Panc1 (cell line): ENCODE data around the gene G0S2. TPM values are rescaled to one million over a fixed set of nuclear protein-coding genes. Genes with fewer than 3 reads are reported as not detected.

Experiments used
- ATAC-seq: fragments of 200-7000 bp; cut with Tn5 transposase; 2 replicates; pipeline ENCODE4 v1.9.1; 2020; ENCODE audit warnings: mild to moderate bottlenecking, moderate library complexity
- BruUV-seq: library from RNA; stranded (reverse); fragments of 400-500 nt; replicated peaks from 2 replicates; lab custom pipeline; 2021; lab: Mats Ljungman, UMichigan
- CTCF ChIA-PET: fragments of 300-600 bp; sonication (Branson Sonifier 250); formaldehyde crosslinking; loops from one replicate; lab custom pipeline; 2022; ENCODE audit warnings: antibody characterized with exemption; lab: Charles Lee
- POLR2A ChIA-PET: fragments of 300-600 bp; sonication (Branson Sonifier 250); formaldehyde crosslinking; loops from one replicate; lab custom pipeline; 2022; ENCODE audit warnings: antibody characterized with exemption; lab: Charles Lee
- DNase-seq: peaks from one replicate; pipeline ENCODE4 v3.0.0-alpha.2; 2010; ENCODE audit warnings: low read depth, low spot score
- H3K27ac ChIP-seq: 2 replicates; pipeline ENCODE4 v1.5.1; 2011; ENCODE audit warnings: mild to moderate bottlenecking, low read length, inconsistent platforms
- H3K27me3 ChIP-seq: fragments of 200-500 bp; sonication (Bioruptor generic); 2 replicates; pipeline ENCODE4 v1.6.0; 2014; ENCODE audit warnings: low read length, inconsistent platforms; ENCODE audit not compliant: control insufficient read depth, insufficient read depth
- H3K36me3 ChIP-seq: fragments of 200-500 bp; sonication (Bioruptor generic); 2 replicates; pipeline ENCODE4 v1.5.1; 2014; ENCODE audit warnings: inconsistent platforms, mild to moderate bottlenecking, low read length, moderate library complexity; ENCODE audit not compliant: control insufficient read depth, insufficient read depth
- H3K4me1 ChIP-seq: 2 replicates; pipeline ENCODE4 v1.5.1; 2011; ENCODE audit warnings: inconsistent platforms, mild to moderate bottlenecking, low read length, moderate library complexity; ENCODE audit not compliant: control insufficient read depth, insufficient read depth
- H3K4me3 ChIP-seq, 2 experiments: 2 replicates each; pipeline ENCODE4 v1.5.1; 2011 to 2012; ENCODE audit warnings: low read depth in 2 of 2, low read length in 2 of 2, mild to moderate bottlenecking in 2 of 2, inconsistent platforms in 1 of 2, moderate library complexity in 1 of 2
- H3K9me3 ChIP-seq: fragments of 200-500 bp; sonication (Bioruptor generic); 2 replicates; pipeline ENCODE4 v1.5.1; 2014; ENCODE audit warnings: low read depth, mild to moderate bottlenecking, inconsistent platforms, low read length, moderate library complexity; ENCODE audit not compliant: control insufficient read depth, insufficient read depth
- CTCF ChIP-seq: fragments of 450-650 bp; IDR thresholded peaks from 2 replicates; pipeline ENCODE4 v1.5.1; 2017; ENCODE audit warnings: mild to moderate bottlenecking
- POLR2AphosphoS5 ChIP-seq: IDR thresholded peaks from 2 replicates; pipeline ENCODE4 v1.6.1; 2012; ENCODE audit warnings: mild to moderate bottlenecking, low read depth, low read length, moderate library complexity
- REST ChIP-seq, 2 experiments: IDR thresholded peaks; 2 replicates each; pipeline ENCODE4 v1.6.1; 2011 to 2012; ENCODE audit warnings: low read depth in 2 of 2, control low read depth in 1 of 2, low read length in 1 of 2, mild to moderate bottlenecking in 1 of 2, moderate library complexity in 1 of 2; ENCODE audit not compliant: insufficient read depth in 1 of 2
- SIN3A ChIP-seq: IDR thresholded peaks from 2 replicates; pipeline ENCODE4 v1.6.1; 2012; ENCODE audit warnings: low read depth, mild to moderate bottlenecking, low read length, moderate library complexity, borderline replicate concordance; ENCODE audit not compliant: insufficient read depth
- TCF7L2 ChIP-seq: IDR thresholded peaks from 2 replicates; pipeline ENCODE4 v1.6.1; 2011; ENCODE audit warnings: mild to moderate bottlenecking, low read depth, low read length, inconsistent platforms
- in situ Hi-C: cut with HindIII; loops from 2 replicates; pipeline ENCODE4 v1.10.0; 2016; ENCODE audit warnings: low sequenced_read_pairs, low pct_unique_long_range_greater_than_20kb
- intact Hi-C: fragments of 100-400 bp; cut with micrococcal nuclease; formaldehyde crosslinking; loops from one replicate; pipeline ENCODE4 v1.10.0; 2022; ENCODE audit not compliant: unreplicated experiment
- total RNA-seq: library from RNA; stranded (reverse); gene quantifications from one replicate; pipeline ENCODE4 v1.2.1, GENCODE V29; 2021; ENCODE audit not compliant: unreplicated experiment

The G0S2 gene
- total RNA-seq, 1 experiment from 2014 or later: 2.5 TPM

- ATAC-seq (no peak), DNase-seq (no peak)
- H3K27ac ChIP-seq: no peak overlapping the region
- in situ Hi-C loops: no loop called here
- H3K9me3 ChIP-seq: no peaks in the 10 kb centered on the region
- POLR2A ChIA-PET: interaction anchor here (0.6 kb wide), 1 partner anchor 467 kb away, joined by 4 read pairs; no protein-coding TSS in a partner anchor
- no peaks in the 10 kb centered on the region for H3K27me3 ChIP-seq
- no TSS peak for BruUV-seq
- CTCF ChIA-PET: interaction anchor here (0.6 to 0.8 kb wide), 2 partner anchors 17 to 588 kb away, joined by 4 to 5 read pairs; no protein-coding TSS in a partner anchor
- no peak for TF ChIP-seq REST (IDR thresholded peaks at IDR 0.05; ENCODE audit: insufficient read depth in 1 of 2, low read depth in 2 of 2, low read length in 1 of 2)
- no peak for TF ChIP-seq CTCF
- TF ChIP-seq SIN3A: no peak
- no peak for TF ChIP-seq POLR2AphosphoS5
- no peak for TF ChIP-seq TCF7L2
- H3K4me1 ChIP-seq: no peaks in the 10 kb centered on the region; the same call in 1 of the 2 replicates
- H3K36me3 ChIP-seq: no peaks in the 10 kb centered on the region
- no peak overlapping the region for H3K4me3 ChIP-seq
- intact Hi-C loops: no loop called here
Measured at GRCh38 chr1:209645574-209646452, 29.4 kb upstream of the G0S2 start.

- in situ Hi-C loops (no loop called here), intact Hi-C loops (no loop called here)
- no TSS peak for BruUV-seq
- H3K27ac ChIP-seq: no peak overlapping the region
- H3K36me3 ChIP-seq: no peaks in the 10 kb centered on the region
- DNase-seq (no peak), ATAC-seq (no peak)
- H3K4me3 ChIP-seq: no peak overlapping the region
- H3K27me3 ChIP-seq: no peaks in the 10 kb centered on the region
- ChIA-PET CTCF (interaction anchor here (0.6 to 0.8 kb wide), 2 partner anchors 18 to 587 kb away, joined by 4 to 5 read pairs; no protein-coding TSS in a partner anchor), POLR2A (interaction anchor here (0.6 kb wide), 1 partner anchor 468 kb away, joined by 4 read pairs; no protein-coding TSS in a partner anchor)
- no peaks in the 10 kb centered on the region; the same call in 1 of the 2 replicates for H3K4me1 ChIP-seq
- H3K9me3 ChIP-seq: no peaks in the 10 kb centered on the region
- no peak for TF ChIP-seq CTCF
- TF ChIP-seq REST (IDR thresholded peaks at IDR 0.05; ENCODE audit: insufficient read depth in 1 of 2, low read depth in 2 of 2, low read length in 1 of 2): no peak
- TF ChIP-seq SIN3A: no peak
- TF ChIP-seq POLR2AphosphoS5: no peak
- TF ChIP-seq TCF7L2: no peak
Measured at GRCh38 chr1:209646558-209646957, 28.7 kb upstream of the G0S2 start.
